CD4-positive, alpha-beta T cell (primary cell): ENCODE data around the gene ODF4. TPM values are rescaled to one million over a fixed set of nuclear protein-coding genes. Genes with fewer than 3 reads are reported as not detected.

Experiments
- ATAC-seq: fragments of 200-7000 bp; cut with Tn5 transposase; one replicate; pipeline ENCODE4 v1.10.0; 2022; ENCODE audit warnings: mild to moderate bottlenecking; ENCODE audit not compliant: poor library complexity
- CTCF ChIA-PET: fragments of 350-600 bp; sonication (Branson Sonifier 250); formaldehyde crosslinking; loops from one replicate; lab custom pipeline; 2021; ENCODE audit warnings: antibody characterized with exemption, inconsistent platforms; lab: Charles Lee
- POLR2A ChIA-PET: fragments of 350-600 bp; sonication (Branson Sonifier 250); formaldehyde crosslinking; loops from one replicate; lab custom pipeline; 2021; ENCODE audit warnings: antibody characterized with exemption, inconsistent platforms; lab: Charles Lee
- DNase-seq, 14 experiments: peaks; one replicate each; pipeline ENCODE4 v3.0.0-alpha.2; 2013 to 2020; ENCODE audit warnings: mixed read lengths in 2 of 14
- H3K27ac ChIP-seq, 2 donors: one replicate each; pipeline versions ENCODE4 v1.5.1 to v1.7.0; 2013; ENCODE audit warnings: low read length in 2 of 2, low read depth in 1 of 2, mild to moderate bottlenecking in 1 of 2
- H3K27me3 ChIP-seq, 2 experiments: 1 replicate in 1 of 2; 2 replicates in 1 of 2; pipeline versions ENCODE4 v1.6.1 to v1.7.0; 2013; ENCODE audit warnings: low read length in 2 of 2, control low read depth in 1 of 2, mild to moderate bottlenecking in 1 of 2, moderate library complexity in 1 of 2; ENCODE audit not compliant: insufficient read depth in 2 of 2, control insufficient read depth in 1 of 2
- H3K36me3 ChIP-seq: one replicate; pipeline ENCODE4 v1.6.1; 2013; ENCODE audit warnings: low read length, control low read depth; ENCODE audit not compliant: insufficient read depth
- H3K4me1 ChIP-seq: one replicate; pipeline ENCODE4 v1.6.1; 2013; ENCODE audit warnings: low read length, control low read depth; ENCODE audit not compliant: insufficient read depth
- H3K4me3 ChIP-seq: one replicate; pipeline ENCODE4 v1.5.1; 2013; ENCODE audit warnings: mild to moderate bottlenecking, low read length, moderate library complexity
- H3K9me3 ChIP-seq, 2 experiments: 1 replicate in 1 of 2; 2 replicates in 1 of 2; pipeline versions ENCODE4 v1.6.1 to v1.7.0; 2013; ENCODE audit warnings: low read length in 2 of 2, mild to moderate bottlenecking in 2 of 2, control low read depth in 1 of 2, moderate library complexity in 1 of 2; ENCODE audit not compliant: control insufficient read depth in 1 of 2, insufficient read depth in 1 of 2
- H3K27ac Mint-ChIP-seq: one replicate; pipeline ENCODE4 v1.8.0; 2020; ENCODE audit warnings: mixed read lengths
- H3K27me3 Mint-ChIP-seq: one replicate; pipeline ENCODE4 v1.8.0; 2021; ENCODE audit warnings: mixed read lengths
- H3K36me3 Mint-ChIP-seq: one replicate; pipeline ENCODE4 v1.8.0; 2021; ENCODE audit warnings: low read depth, mixed read lengths
- H3K4me1 Mint-ChIP-seq: one replicate; pipeline ENCODE4 v1.8.0; 2021; ENCODE audit warnings: low read depth, mixed read lengths
- H3K4me3 Mint-ChIP-seq: one replicate; pipeline ENCODE4 v1.8.0; 2020; ENCODE audit warnings: mild to moderate bottlenecking, mixed read lengths
- H3K9me3 Mint-ChIP-seq: one replicate; pipeline ENCODE4 v1.8.0; 2020; ENCODE audit warnings: mixed read lengths
- CTCF ChIP-seq: fragments of 200-600 bp; IDR thresholded peaks from one replicate; pipeline ENCODE4 v1.8.0; 2022; ENCODE audit warnings: antibody characterized with exemption, mild to moderate bottlenecking
- intact Hi-C, 2 experiments: fragments of 100-400 bp; cut with DNase I in 1 of 2; cut with micrococcal nuclease in 1 of 2; formaldehyde crosslinking; loops; one replicate each; pipeline versions ENCODE4 v1.15.1 to v1.9.0; 2023 to 2025; cut with DNase I, micrococcal nuclease
- total RNA-seq, 174 experiments: library from RNA in 2 of 174; stranded (reverse) in 2 of 174; gene quantifications; one replicate each; pipeline ENCODE4 v1.2.3 and lab custom pipeline; 2021 to 2026

Gene ODF4
- total RNA-seq, 2 experiments from 2014 or later: not detected

GRCh38 chr17:8315764-8316217 is 23.8 kb upstream of the ODF4 start:
- Mint-ChIP-seq H3K4me3 (no peak overlapping the region), H3K36me3 (no peaks in the 10 kb centered on the region), H3K27me3 (peaks cover 31% of the 10 kb centered on the region), H3K4me1 (no peaks in the 10 kb centered on the region), H3K27ac (no peak overlapping the region), H3K9me3 (no peaks in the 10 kb centered on the region)
- no peaks in the 10 kb centered on the region for H3K4me1 ChIP-seq
- H3K36me3 ChIP-seq: no peaks in the 10 kb centered on the region
- H3K27ac ChIP-seq: no peak overlapping the region
- DNase-seq: no peak
- peaks cover 5 to 7% of the 10 kb centered on the region in 2 experiments for H3K27me3 ChIP-seq
- ChIA-PET POLR2A (no interaction called here), CTCF (no interaction called here)
- no peak for TF ChIP-seq CTCF
- H3K9me3 ChIP-seq: peaks cover 0 to 5% of the 10 kb centered on the region in 2 experiments
- intact Hi-C loops: no loop called here
- no peak overlapping the region for H3K4me3 ChIP-seq
- no peak for ATAC-seq

GRCh38 chr17:8318010-8318935 is 21.4 kb upstream of the ODF4 start:
- H3K4me3 Mint-ChIP-seq: no peak overlapping the region
- H3K27ac Mint-ChIP-seq: no peak overlapping the region
- peaks cover 5 to 7% of the 10 kb centered on the region in 2 experiments for H3K27me3 ChIP-seq
- DNase-seq (no peak), ATAC-seq (no peak)
- intact Hi-C loops: no loop called here
- H3K9me3 ChIP-seq: peaks cover 0 to 5% of the 10 kb centered on the region in 2 experiments
- no peaks in the 10 kb centered on the region for H3K36me3 ChIP-seq
- no peaks in the 10 kb centered on the region for H3K4me1 ChIP-seq
- no peaks in the 10 kb centered on the region for H3K4me1 Mint-ChIP-seq
- no peak overlapping the region for H3K4me3 ChIP-seq
- TF ChIP-seq CTCF: no peak
- no peaks in the 10 kb centered on the region for H3K9me3 Mint-ChIP-seq
- CTCF ChIA-PET: no interaction called here
- H3K27ac ChIP-seq: no peak overlapping the region
- POLR2A ChIA-PET: no interaction called here
- H3K27me3 Mint-ChIP-seq: peaks cover 30% of the 10 kb centered on the region
- no peaks in the 10 kb centered on the region for H3K36me3 Mint-ChIP-seq

GRCh38 chr17:8320262-8320661 is 19.4 kb upstream of the ODF4 start:
- no peaks in the 10 kb centered on the region for H3K9me3 Mint-ChIP-seq

More at GRCh38 chr17:8320262-8320661, 19.4 kb upstream of the ODF4 start:
- ATAC-seq (no peak), DNase-seq (no peak)
- Histone ChIP-seq H3K27ac (no peak overlapping the region), H3K4me3 (no peak overlapping the region), H3K27me3 (peaks cover 9% of the 10 kb centered on the region in 2 experiments), H3K9me3 (peaks cover 0 to 5% of the 10 kb centered on the region in 2 experiments), H3K36me3 (no peaks in the 10 kb centered on the region), H3K4me1 (no peaks in the 10 kb centered on the region)
- H3K4me1 Mint-ChIP-seq: no peaks in the 10 kb centered on the region
- no peak overlapping the region for H3K27ac Mint-ChIP-seq
- intact Hi-C loops: loop anchor here in 1 of 2 experiments (10.0 kb wide), 1 partner anchor 545 kb away; no protein-coding TSS in a partner anchor
- peaks cover 36% of the 10 kb centered on the region for H3K27me3 Mint-ChIP-seq
- ChIA-PET POLR2A (interaction anchor here (0.6 kb wide), 1 partner anchor 716 kb away, joined by 3 read pairs; no protein-coding TSS in a partner anchor), CTCF (no interaction called here)
- TF ChIP-seq CTCF: no peak
- no peaks in the 10 kb centered on the region for H3K36me3 Mint-ChIP-seq
- H3K4me3 Mint-ChIP-seq: no peak overlapping the region
